A673 (cell line): Measurements from ENCODE around the gene KPNA4.

ENCODE experiments used
- EZH2 ChIP-seq: fragments of 200-600 bp; sonication (generic); IDR thresholded peaks from 2 replicates; pipeline ENCODE4 v1.6.1; 2017; ENCODE audit warnings: borderline replicate concordance, low read depth, mild to moderate bottlenecking, mixed read lengths, antibody characterized with exemption, low read length; ENCODE audit not compliant: poor library complexity, severe bottlenecking
- TF ChIP-seq, protein P1 (sequence below): fragments of 300-800, 200-600 bp; sonication (generic); conservative IDR thresholded peaks from 2 replicates; pipeline ENCODE4 v1.5.1; 2017; ENCODE audit warnings: low read depth, mild to moderate bottlenecking, antibody characterized with exemption, low read length, moderate library complexity, mixed read lengths

DNA sequence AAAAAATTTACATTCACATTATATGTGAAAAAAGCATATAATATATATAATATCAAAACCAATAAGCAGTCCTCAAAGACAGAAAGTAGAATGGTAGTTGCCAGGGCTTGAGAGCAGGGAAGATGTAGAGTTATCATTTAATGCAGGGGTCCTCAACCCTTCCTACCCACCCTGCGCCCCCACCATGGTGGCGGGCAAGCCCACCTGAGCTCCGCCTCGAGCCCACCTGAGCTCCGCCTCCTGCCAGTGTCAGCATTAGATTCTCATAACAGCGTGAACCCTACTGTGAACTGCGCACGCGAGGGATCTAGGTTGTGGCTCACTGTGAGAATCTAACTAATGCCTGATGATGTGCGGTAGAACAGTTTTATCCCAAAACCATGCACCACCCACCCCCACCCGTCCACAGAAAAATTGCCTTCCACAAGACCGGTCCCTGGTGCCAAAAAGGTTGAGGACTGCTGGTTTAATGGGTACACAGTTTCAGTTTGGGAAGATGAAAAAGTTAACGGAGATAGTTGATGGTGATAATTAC, 118.8 kb downstream of the KPNA4 start:
- TF ChIP-seq, protein P1, sequence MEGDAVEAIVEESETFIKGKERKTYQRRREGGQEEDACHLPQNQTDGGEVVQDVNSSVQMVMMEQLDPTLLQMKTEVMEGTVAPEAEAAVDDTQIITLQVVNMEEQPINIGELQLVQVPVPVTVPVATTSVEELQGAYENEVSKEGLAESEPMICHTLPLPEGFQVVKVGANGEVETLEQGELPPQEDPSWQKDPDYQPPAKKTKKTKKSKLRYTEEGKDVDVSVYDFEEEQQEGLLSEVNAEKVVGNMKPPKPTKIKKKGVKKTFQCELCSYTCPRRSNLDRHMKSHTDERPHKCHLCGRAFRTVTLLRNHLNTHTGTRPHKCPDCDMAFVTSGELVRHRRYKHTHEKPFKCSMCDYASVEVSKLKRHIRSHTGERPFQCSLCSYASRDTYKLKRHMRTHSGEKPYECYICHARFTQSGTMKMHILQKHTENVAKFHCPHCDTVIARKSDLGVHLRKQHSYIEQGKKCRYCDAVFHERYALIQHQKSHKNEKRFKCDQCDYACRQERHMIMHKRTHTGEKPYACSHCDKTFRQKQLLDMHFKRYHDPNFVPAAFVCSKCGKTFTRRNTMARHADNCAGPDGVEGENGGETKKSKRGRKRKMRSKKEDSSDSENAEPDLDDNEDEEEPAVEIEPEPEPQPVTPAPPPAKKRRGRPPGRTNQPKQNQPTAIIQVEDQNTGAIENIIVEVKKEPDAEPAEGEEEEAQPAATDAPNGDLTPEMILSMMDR = no peak
- no peak for TF ChIP-seq EZH2
